Vagina (tissue), 2 donors: ENCODE data around the gene SMPD3. TPM values are rescaled to one million over a fixed set of nuclear protein-coding genes. Genes with fewer than 3 reads are reported as not detected.

Experiments used
- DNase-seq, 2 donors: peaks; one replicate each; pipeline ENCODE4 v3.0.0-alpha.2; 2017; ENCODE audit errors: extremely low spot score in 2 of 2
- H3K27ac ChIP-seq: fragments of 200-600 bp; sonication (generic); one replicate; pipeline ENCODE4 v1.5.1; 2019
- H3K27me3 ChIP-seq: fragments of 200-600 bp; sonication (generic); one replicate; pipeline ENCODE4 v1.5.1; 2019
- H3K36me3 ChIP-seq, 2 donors: fragments of 200-600 bp; sonication (generic); one replicate each; pipeline ENCODE4 v1.5.1; 2017 to 2019
- H3K4me1 ChIP-seq: fragments of 200-600 bp; sonication (generic); one replicate; pipeline ENCODE4 v1.5.1; 2019
- H3K4me3 ChIP-seq, 2 donors: fragments of 200-600 bp; sonication (generic); 1 replicate in 1 of 2; 2 replicates in 1 of 2; pipeline ENCODE4 v1.5.1; 2016 to 2019
- H3K9me3 ChIP-seq: fragments of 200-600 bp; sonication (generic); one replicate; pipeline ENCODE4 v1.5.1; 2019
- CTCF ChIP-seq, 3 experiments: fragments of 450-650 bp in 2 of 3; fragments of 200-600 bp in 1 of 3; sonication (generic) in 1 of 3; IDR thresholded peaks; one replicate each; pipeline ENCODE4 v1.5.1; 2017 to 2019; ENCODE audit warnings: antibody characterized with exemption in 3 of 3, mild to moderate bottlenecking in 2 of 3, moderate library complexity in 2 of 3
- POLR2A ChIP-seq, 2 donors: fragments of 450-650 bp; IDR thresholded peaks; one replicate each; pipeline ENCODE4 v1.6.1; 2017; ENCODE audit warnings: antibody characterized with exemption in 2 of 2, mild to moderate bottlenecking in 2 of 2, moderate library complexity in 2 of 2
- POLR2AphosphoS5 ChIP-seq, 2 donors: sonication (generic); formaldehyde crosslinking; IDR thresholded peaks; one replicate each; pipeline ENCODE4 v1.9.0; 2017; ENCODE audit warnings: antibody characterized with exemption in 2 of 2, mild to moderate bottlenecking in 2 of 2, low read depth in 1 of 2; ENCODE audit not compliant: insufficient read depth in 1 of 2
- intact Hi-C: fragments of 100-400 bp; cut with DNase I; formaldehyde crosslinking; loops from one replicate; pipeline ENCODE4 v1.15.1; 2023
- total RNA-seq: library from RNA; depleted of rRNA; stranded (reverse); fragments of >200 nt; gene quantifications from one replicate; pipeline ENCODE4 v1.2.3, GENCODE V29; 2016

SMPD3 gene
- total RNA-seq, 1 donor from 2014 or later, result 3.4 TPM

DNA sequence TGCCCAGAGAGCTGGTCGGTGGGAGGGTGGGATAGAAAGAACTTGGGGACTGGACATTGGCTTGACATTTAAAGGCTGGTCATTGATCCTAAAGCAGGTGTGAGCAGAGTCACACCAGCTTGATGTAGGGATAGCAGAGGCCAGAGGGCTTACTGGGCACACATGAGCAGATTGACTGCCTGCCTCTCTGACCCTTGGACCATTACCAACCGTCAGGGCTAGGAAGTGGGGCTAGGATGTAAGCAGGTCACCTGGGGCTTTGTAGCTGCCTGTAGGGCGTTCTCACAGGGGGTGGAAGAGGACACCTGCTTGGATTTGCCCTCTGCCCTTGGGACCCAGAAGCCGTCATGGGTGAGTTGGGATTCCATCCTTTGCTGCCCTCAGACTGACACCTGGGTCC is 11.1 kb upstream of the SMPD3 start:
- intact Hi-C loops, result no loop called here
- Histone ChIP-seq H3K27me3 (no peaks in the 10 kb centered on the region), H3K36me3 (no peaks in the 10 kb centered on the region), H3K27ac (no peak overlapping the region), H3K9me3 (no peaks in the 10 kb centered on the region), H3K4me1 (no peaks in the 10 kb centered on the region), H3K4me3 (no peak overlapping the region)
- no peak for DNase-seq
- TF ChIP-seq CTCF (IDR thresholded peaks at IDR 0.05) (no peak), POLR2AphosphoS5 (IDR thresholded peaks at IDR 0.05; ENCODE audit: insufficient read depth in 1 of 2, low read depth in 1 of 2) (no peak), POLR2A (IDR thresholded peaks at IDR 0.05) (no peak)

- no peak for DNase-seq
- Histone ChIP-seq H3K9me3 (no peaks in the 10 kb centered on the region), H3K27me3 (no peaks in the 10 kb centered on the region), H3K36me3 (no peaks in the 10 kb centered on the region), H3K4me1 (no peaks in the 10 kb centered on the region), H3K27ac (no peak overlapping the region), H3K4me3 (no peak overlapping the region)
- no peak for TF ChIP-seq POLR2A (IDR thresholded peaks at IDR 0.05)
- intact Hi-C loops, result no loop called here
Observed at GRCh38 chr16:68458551-68458950, 10.2 kb upstream of the SMPD3 start.

DNA sequence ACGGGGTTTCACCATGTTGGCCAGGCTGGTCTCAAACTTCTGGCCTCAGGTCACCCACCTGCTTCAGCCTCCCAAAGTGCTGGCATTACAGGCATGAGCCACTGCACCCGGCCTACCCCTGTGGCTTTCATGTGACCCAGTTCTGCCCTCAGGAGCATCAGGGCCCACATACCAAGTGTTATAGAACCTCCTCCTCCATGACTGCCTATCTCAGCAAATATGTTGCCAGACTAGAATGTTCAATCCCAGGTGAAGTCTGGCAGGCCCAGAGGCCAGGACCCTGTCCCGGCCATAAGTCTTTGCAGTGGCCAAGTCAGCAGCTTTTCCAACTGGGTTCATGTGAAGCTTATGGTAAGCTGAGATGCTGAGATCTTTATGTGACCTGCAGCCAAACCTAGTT is 9.8 kb upstream of the SMPD3 start:
- intact Hi-C loops, result no loop called here
- H3K9me3 ChIP-seq, result no peaks in the 10 kb centered on the region
- no peaks in the 10 kb centered on the region for H3K36me3 ChIP-seq
- no peak for DNase-seq
- TF ChIP-seq POLR2AphosphoS5 (IDR thresholded peaks at IDR 0.05; ENCODE audit: insufficient read depth in 1 of 2, low read depth in 1 of 2) (no peak), CTCF (IDR thresholded peaks at IDR 0.05) (no peak), POLR2A (IDR thresholded peaks at IDR 0.05) (no peak)
- no peak overlapping the region for H3K4me3 ChIP-seq
- no peaks in the 10 kb centered on the region for H3K4me1 ChIP-seq
- H3K27me3 ChIP-seq, result no peaks in the 10 kb centered on the region
- no peak overlapping the region for H3K27ac ChIP-seq

DNA sequence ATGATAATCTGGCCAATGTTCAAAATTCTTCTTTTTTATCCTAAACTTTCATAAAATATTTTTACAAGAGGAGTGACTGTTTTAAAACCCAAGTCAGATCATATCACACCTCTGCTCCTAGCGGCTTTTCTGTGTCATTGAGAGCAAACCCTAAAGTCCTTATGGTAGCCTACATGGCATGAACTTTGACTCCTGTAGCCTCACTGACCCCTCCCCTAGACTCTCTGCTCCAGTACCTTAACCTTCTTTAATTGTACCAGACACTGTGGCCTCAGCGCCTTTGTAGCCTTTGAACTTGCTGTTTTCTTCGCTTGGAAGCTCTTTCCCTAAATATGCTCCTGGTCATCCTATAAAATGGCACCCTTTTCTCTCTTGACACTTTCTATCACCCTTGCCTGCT is 7.3 kb upstream of the SMPD3 start:
- TF ChIP-seq POLR2A (IDR thresholded peaks at IDR 0.05), result no peak
- no peak for TF ChIP-seq CTCF (IDR thresholded peaks at IDR 0.05)
- TF ChIP-seq POLR2AphosphoS5 (IDR thresholded peaks at IDR 0.05; ENCODE audit: insufficient read depth in 1 of 2, low read depth in 1 of 2), result no peak
- intact Hi-C loops, result no loop called here
- Histone ChIP-seq H3K4me1 (no peaks in the 10 kb centered on the region), H3K27ac (no peak overlapping the region), H3K4me3 (no peak overlapping the region), H3K27me3 (no peaks in the 10 kb centered on the region), H3K36me3 (no peaks in the 10 kb centered on the region), H3K9me3 (no peaks in the 10 kb centered on the region)
- DNase-seq, result no peak

GRCh38 chr16:68454920-68455435 is 6.7 kb upstream of the SMPD3 start:
- no peaks in the 10 kb centered on the region for H3K9me3 ChIP-seq
- no peaks in the 10 kb centered on the region for H3K4me1 ChIP-seq
- DNase-seq, result no peak
- no peak overlapping the region for H3K27ac ChIP-seq
- H3K4me3 ChIP-seq, result no peak overlapping the region
- TF ChIP-seq CTCF (IDR thresholded peaks at IDR 0.05) (no peak), POLR2A (IDR thresholded peaks at IDR 0.05) (no peak), POLR2AphosphoS5 (IDR thresholded peaks at IDR 0.05; ENCODE audit: insufficient read depth in 1 of 2, low read depth in 1 of 2) (no peak)
- intact Hi-C loops, result no loop called here
- no peaks in the 10 kb centered on the region for H3K27me3 ChIP-seq
- no peaks in the 10 kb centered on the region for H3K36me3 ChIP-seq
